Activated naive CD4-positive, alpha-beta T cell treated with anti-CD3 and anti-CD28 coated beads, Interleukin-2, amount 10 ng/mL, durations not matched to agents 5 hours and 36 hours (primary cell): Measurements from ENCODE around the gene SLC40A1. TPM values are rescaled to one million over a fixed set of nuclear protein-coding genes. Genes with fewer than 3 reads are reported as not detected.

Experiments used
- total RNA-seq, 2 experiments: library from RNA; stranded (reverse); gene quantifications; one replicate each; pipeline ENCODE4 v1.2.3, GENCODE V29; 2021

The SLC40A1 gene, protein sequence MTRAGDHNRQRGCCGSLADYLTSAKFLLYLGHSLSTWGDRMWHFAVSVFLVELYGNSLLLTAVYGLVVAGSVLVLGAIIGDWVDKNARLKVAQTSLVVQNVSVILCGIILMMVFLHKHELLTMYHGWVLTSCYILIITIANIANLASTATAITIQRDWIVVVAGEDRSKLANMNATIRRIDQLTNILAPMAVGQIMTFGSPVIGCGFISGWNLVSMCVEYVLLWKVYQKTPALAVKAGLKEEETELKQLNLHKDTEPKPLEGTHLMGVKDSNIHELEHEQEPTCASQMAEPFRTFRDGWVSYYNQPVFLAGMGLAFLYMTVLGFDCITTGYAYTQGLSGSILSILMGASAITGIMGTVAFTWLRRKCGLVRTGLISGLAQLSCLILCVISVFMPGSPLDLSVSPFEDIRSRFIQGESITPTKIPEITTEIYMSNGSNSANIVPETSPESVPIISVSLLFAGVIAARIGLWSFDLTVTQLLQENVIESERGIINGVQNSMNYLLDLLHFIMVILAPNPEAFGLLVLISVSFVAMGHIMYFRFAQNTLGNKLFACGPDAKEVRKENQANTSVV
- 10 to 100 TPM in 1 of 2 experiments, 1 to 10 TPM in 1; 9.6 to 11.9 TPM for total RNA-seq

DNA sequence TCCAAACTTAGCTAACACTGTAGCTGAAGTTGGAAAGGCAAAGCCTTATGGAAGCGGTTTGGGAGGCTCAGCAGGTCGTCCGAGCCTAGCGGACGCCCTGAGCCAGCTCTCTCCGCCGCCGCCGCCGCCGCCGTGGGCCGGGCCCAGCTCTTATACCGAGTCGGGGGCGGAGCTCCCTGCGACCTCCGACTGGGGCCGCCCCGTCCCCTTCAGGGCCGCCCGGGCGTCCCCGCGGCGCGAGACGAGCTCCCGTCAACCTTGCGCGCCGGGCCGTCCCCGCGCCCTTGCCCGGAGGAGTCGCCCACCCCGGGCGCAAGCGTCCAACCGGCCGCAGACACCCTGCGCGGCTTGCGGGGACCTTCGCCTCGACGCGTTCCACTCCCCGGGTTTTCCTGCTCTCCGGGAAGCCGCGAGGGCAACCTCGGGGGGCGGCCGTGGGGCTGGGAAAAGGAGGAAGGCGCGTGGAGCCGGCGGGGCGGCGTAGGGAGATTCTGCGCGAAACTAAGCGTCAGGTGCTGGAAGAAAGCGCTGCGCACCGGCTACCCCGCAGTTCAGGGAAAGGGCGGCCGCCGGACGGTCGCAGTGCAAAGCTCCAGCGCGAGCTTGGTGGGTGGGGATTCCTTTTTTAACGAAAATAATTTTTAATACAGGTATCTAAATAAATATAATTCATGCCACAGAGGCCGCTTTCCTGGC lies at the start of gene SLC40A1:
SLC40A1 (minus strand) TSS at position 129 of the 696 bp plus-strand sequence. CDS start 326 bp downstream, outside the sequence.

Other genes starting within 250 kb of the SLC40A1 start
- 10 to 100 TPM; 43.3 to 54.2 TPM for gene WDR75, start 139.3 kb downstream of the SLC40A1 start, total RNA-seq
- 10 to 100 TPM; 35.6 to 36.1 TPM for gene ASNSD1, start 80.7 kb upstream of the SLC40A1 start, total RNA-seq
- gene ANKAR, start 93.9 kb upstream of the SLC40A1 start, total RNA-seq = 1 to 10 TPM; 5.9 to 6.6 TPM
- 1 to 10 TPM; 6.9 to 7.0 TPM for gene OSGEPL1, start 182.0 kb upstream of the SLC40A1 start, total RNA-seq
- gene ORMDL1, start 203.6 kb upstream of the SLC40A1 start, total RNA-seq = 10 to 100 TPM; 85.1 to 94.9 TPM
- gene PMS1, start 203.7 kb upstream of the SLC40A1 start, total RNA-seq = 10 to 100 TPM; 25.5 to 29.2 TPM